Stomach (tissue), 4 donors: ENCODE results near the gene CRTC2.

Source experiments
- POLR2A ChIP-seq, 4 donors: fragments of 450-650 bp; IDR thresholded peaks; one replicate each; pipeline ENCODE4 v1.6.1; 2016; ENCODE audit warnings: antibody characterized with exemption in 4 of 4, control low read depth in 2 of 4, mild to moderate bottlenecking in 1 of 4, moderate library complexity in 1 of 4
- TF ChIP-seq, protein P1 (sequence below), 7 experiments: fragments of 450-650 bp in 4 of 7; fragments of 200-600 bp in 3 of 7; sonication (generic) in 3 of 7; IDR thresholded peaks; one replicate each; pipeline ENCODE4 v1.5.1; 2016 to 2019; ENCODE audit warnings: antibody characterized with exemption in 7 of 7, control low read depth in 2 of 7, mild to moderate bottlenecking in 1 of 7

DNA sequence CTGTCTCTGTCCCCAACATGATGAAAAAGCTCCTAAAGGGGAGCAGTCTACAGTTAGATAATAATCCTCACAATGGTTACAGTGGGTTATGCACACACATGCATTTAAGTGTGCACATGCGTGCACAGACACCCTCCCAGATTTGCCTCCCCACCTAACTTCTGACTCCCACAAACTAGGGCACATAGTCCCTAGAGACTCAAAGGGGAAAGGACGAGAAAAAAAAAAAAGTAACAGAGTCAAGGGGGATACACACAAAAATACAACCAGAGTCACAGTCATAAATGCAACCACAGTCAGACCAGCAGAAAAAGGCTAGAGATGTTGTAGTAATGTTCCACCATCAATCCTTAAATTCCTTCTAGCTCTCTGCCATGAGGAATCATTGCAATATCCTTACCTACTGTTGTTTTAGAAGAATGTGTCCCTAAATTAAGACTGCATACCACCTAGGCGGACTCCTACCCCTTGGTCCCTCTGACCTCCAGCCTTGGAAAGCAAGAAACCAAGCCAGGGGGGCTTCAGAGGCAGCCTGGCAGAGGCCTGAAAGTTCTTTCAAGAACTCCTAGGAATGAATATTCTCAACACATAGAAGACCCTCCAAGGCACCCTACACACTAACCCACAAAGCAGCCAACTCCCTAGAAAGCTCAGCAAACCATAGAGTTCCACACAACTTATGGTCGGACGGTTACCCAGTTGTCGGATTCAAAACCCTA lies 1.3 kb downstream of the CRTC2 start:
- TF ChIP-seq, protein P1, sequence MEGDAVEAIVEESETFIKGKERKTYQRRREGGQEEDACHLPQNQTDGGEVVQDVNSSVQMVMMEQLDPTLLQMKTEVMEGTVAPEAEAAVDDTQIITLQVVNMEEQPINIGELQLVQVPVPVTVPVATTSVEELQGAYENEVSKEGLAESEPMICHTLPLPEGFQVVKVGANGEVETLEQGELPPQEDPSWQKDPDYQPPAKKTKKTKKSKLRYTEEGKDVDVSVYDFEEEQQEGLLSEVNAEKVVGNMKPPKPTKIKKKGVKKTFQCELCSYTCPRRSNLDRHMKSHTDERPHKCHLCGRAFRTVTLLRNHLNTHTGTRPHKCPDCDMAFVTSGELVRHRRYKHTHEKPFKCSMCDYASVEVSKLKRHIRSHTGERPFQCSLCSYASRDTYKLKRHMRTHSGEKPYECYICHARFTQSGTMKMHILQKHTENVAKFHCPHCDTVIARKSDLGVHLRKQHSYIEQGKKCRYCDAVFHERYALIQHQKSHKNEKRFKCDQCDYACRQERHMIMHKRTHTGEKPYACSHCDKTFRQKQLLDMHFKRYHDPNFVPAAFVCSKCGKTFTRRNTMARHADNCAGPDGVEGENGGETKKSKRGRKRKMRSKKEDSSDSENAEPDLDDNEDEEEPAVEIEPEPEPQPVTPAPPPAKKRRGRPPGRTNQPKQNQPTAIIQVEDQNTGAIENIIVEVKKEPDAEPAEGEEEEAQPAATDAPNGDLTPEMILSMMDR (IDR thresholded peaks at IDR 0.05) = no peak
- TF ChIP-seq POLR2A (IDR thresholded peaks at IDR 0.05) = no peak
